HG03558 (cell line): ENCODE results near the gene SLC35D3.
"Not testable (repeated sequence)": the region's sequence is repeated elsewhere in the genome, so short reads cannot be mapped to it uniquely, and the experiment has no call there.

Experiments used
- ATAC-seq: cut with Tn5 transposase; IDR thresholded peaks from one replicate; pipeline ENCODE4 v1.9.1; 2021; ENCODE audit warnings: moderate number of reproducible peaks; ENCODE audit not compliant: unreplicated experiment; ENCODE audit errors: extremely low read depth

Gene SLC35D3

DNA sequence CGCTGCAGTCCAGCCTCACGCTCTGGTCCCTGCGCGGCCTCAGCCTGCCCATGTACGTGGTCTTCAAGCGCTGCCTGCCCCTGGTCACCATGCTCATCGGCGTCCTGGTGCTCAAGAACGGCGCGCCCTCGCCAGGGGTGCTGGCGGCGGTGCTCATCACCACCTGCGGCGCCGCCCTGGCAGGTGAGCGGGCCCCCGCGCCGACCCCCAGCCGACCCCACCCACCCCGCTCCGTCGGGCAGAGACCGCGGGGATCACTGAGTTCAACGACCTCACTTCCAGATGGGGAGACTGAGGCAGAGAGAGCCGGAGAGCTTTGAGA is 545 bp downstream of the SLC35D3 start:
- ATAC-seq, result no peak

DNA sequence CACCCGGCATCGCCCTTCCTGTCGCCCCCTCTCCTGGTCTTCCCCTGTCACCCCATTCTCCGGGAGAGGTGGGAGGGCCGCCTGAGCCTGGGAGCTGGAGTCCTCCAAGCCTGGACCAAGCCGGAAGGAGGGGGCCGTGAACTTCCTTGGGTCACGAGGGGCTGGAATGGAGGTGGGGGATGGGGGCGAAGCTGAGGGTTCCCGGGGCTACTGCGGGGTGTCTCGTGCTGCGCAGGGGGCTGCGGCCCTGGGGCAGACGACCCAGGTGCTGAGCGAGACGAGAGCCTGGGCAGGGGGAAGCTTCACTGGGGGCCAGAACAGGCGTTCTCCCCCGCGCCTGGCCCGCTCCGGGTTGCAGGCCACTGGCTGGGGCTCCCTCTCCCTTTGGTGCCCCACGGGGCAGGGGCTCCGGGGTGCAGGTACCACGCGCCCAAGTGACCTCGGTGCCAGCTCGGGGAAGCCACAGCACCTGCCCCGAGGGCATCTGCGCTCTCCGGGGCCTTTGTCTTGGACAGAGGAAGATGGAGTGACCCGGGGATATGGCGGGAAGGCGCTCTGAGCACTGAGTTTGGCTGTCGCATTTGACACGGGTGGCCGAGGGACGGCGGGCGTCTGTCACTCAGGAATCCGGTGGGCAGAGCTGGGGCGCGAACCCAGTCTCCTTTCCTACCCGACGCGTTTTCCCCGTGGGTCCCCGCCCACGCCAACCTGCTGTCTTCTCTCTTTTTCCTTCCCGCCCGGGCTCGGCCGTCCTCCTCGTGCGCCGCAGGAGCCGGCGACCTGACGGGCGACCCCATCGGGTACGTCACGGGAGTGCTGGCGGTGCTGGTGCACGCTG is 1.2 kb downstream of the SLC35D3 start:
- no peak for ATAC-seq

DNA sequence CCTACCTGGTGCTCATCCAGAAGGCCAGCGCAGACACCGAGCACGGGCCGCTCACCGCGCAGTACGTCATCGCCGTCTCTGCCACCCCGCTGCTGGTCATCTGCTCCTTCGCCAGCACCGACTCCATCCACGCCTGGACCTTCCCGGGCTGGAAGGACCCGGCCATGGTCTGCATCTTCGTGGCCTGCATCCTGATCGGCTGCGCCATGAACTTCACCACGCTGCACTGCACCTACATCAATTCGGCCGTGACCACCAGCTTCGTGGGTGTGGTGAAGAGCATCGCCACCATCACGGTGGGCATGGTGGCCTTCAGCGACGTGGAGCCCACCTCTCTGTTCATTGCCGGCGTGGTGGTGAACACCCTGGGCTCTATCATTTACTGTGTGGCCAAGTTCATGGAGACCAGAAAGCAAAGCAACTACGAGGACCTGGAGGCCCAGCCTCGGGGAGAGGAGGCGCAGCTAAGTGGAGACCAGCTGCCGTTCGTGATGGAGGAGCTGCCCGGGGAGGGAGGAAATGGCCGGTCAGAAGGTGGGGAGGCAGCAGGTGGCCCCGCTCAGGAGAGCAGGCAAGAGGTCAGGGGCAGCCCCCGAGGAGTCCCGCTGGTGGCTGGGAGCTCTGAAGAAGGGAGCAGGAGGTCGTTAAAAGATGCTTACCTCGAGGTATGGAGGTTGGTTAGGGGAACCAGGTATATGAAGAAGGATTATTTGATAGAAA is 2.0 kb downstream of the SLC35D3 start:
- no peak for ATAC-seq

DNA sequence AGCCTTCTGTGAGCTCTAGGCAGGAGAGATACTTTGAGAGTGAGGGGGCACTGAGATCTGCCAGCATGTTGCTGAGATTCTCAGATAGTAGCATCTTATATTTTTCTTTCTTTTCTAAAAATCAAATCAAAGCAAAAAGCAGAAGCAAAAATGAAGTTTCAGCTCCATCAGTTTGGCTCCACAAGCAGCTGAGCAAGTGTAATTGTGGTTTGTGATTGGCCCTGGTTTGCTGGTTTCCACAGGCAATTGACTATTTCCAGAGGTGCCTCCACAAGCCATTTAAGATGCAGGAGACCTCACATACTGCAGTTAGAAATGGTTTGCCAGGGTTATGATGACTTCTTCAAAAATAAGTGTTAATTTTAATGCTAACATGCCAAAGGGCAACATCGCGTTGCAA is 4.3 kb downstream of the SLC35D3 start:
- ATAC-seq, result no peak

DNA sequence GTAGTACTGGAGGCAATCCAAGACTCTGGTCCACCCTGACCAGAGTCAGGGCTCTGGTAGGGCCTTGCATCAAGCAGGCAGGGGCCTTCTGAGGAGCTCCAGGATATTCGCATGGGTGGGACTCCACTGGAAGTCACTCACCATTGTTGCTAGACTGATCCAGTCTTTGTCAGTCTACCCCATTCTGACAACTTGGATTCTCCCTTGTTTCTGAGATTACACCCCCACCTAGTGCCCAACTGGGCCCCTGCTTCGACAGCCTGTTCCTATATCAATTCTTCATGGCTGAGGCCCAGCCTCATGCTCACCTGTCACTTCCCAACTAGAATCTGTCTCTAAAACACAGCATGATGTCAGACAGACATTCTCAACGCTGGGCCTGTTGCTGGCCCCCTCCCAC is 5.2 kb downstream of the SLC35D3 start:
- ATAC-seq, result no peak

DNA sequence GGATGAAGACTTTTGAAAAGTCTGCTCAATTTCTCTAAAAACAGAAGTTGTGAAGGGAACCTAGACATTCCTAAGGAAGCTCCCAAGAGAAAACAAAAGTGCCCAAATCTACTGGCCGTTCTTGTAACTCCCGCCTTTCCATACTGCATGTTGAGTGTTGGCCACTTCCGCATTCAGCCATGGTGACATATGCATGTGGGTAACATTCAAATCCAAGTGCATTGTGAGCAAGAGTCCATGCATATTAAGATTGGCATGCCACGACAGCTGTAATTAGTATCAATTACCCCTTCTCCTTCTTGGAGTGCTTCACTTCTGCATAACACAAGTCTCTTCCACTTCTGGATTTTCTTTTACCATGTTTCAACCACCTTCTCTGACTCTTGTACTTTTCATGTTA is 8.4 kb downstream of the SLC35D3 start:
- no peak for ATAC-seq

DNA sequence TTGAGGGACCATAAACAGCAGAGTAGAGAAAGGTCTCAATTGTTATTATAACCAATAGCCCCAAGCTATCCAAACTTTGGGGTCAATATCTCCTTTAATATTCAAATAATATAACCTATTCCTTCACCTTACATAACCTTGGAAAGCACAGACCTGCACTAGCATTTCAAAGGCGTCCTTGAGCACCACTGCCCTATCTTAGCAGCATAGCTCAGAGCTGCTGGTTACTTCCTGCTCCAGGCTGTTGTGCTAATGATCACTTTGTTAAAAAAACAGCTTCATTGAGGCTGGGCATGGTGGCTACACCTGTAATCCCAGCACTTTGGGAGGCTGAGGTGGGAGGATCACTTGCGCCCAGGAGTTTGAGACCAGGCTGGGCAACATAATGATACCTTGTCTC is 10.5 kb downstream of the SLC35D3 start:
- no peak for ATAC-seq

DNA sequence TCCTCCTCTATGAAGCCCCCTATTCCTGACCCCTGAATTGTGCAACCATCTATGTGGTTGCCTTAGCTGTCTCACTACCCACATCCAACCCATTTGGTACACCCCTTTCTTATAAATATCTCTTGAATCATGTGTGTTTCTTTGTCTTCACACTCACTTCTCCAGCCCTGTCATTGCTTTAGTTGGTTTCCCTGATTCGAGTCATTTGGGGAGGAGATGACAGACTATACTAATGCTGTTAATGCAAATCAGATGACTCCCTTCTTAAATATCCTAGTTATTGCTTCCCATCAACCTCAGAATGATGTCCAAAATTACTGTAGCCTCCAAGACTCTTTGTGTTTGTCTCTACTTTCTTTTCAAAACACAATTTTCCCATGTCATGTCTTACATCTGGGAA is 23.0 kb downstream of the SLC35D3 start:
- ATAC-seq, result no peak

DNA sequence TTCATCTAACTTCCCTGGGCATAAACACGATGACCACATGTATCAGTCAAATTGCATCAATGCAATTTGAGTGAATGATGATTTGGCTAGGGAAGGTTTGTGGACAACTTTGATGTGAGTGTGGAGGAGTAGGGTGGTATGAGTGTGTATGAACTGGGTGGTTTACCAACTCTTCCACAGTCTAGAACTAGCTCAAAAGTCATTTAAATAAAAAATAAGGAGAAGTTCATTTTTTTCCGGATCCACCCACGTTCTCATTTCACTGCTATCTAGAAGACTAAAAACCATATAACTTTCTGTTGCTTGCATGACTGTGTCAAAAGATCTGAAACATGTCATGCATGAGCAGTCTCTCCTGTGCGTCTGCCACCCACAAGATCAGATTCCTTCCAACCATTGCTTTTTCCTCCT is 23.6 kb downstream of the SLC35D3 start:
- no peak for ATAC-seq

DNA sequence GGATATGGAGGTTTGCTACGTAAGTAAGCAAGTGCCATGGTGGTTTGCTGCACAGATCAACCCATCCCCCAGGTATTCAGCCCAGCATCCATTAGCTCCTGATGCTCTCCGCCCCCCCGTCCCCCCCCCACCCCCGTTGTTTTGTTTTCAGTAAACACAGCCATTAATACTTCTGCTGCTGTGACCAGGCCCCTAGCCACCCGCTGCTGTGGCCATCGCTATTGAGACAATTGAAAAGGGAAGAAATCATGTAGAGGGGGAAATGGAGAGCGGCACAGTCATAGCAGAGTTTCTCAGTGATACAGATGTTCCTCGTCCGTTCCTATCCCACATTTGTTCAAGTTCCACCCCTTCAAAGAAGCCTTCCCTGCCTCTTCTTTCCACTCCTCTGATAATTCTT is 24.9 kb downstream of the SLC35D3 start:
- ATAC-seq, result no peak

DNA sequence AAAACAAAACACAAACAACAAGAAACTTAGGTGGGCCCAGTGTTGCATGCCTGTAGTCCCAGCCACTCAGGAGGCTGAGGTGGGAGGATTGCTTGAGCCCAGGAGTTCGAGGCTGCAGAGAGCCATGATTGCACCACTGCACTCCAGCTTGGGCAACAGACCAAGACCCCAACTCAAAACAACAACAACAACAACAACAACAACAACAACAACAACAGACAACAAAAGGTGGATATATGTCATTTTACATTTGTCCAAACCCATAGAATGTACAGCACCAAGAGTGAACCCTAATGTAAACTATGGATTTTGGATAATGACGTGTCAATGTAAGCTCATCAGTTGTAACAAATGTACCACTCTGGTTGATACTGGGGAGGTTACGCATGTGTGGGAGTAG is 27.9 kb downstream of the SLC35D3 start:
- ATAC-seq, result not testable (repeated sequence)

DNA sequence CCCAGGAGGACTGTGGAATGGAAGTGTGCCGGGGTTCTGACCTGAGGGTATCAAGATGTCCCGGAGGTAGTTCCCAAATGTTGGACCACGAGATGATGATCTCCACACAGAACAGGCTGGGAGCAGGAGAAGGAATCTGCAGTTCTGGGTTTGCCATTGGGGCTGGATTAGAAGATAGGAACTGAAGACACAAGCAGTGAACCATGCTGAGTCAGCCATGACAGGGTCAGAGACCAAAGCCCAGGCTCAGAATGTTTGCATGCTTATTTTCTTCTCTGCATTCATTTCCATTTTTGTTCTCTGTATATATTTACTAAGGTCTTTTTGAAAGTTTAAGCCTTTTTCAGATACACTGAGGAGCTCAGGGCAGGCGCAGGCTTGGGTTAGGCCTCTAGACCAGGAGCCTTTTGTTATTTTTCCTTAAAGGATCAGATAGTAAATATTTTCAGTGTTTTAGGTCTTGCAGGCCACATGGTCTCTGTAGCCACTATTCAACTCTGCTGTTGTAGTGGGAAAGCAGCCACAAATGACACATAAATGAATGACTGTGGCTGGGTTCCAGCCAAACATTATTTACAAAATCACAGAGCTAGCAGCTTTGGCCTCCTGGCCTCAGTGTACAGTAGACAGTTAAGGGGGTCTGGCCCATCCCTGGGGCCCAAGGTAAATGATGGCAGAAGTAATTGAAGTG is 28.5 kb downstream of the SLC35D3 start:
- no peak for ATAC-seq

DNA sequence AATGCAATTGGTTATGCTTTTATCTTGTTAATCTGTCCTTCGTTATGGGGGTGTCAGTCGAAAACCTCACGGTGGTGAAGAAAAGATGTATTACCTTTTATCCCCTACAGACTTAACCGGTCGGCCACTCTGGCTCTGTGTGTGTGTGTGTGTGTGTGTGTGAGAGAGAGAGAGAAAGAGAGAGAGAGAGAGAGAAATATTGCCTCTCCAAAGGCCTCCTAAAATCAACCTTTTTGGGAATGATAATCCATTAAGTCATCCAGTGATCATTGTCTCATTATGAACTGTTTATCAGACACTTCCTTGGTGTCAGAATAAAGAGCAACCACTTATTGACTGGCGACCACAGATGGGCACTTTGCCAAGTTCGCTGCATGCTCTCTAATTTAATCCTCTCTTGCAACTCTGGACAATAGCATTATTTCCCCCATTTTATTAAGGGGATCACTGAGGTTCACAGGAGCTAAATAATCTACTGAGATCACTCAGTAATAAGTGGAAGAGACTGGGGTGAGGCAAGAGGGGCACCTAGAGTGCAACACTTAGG is 30.7 kb downstream of the SLC35D3 start:
- ATAC-seq, result no peak

DNA sequence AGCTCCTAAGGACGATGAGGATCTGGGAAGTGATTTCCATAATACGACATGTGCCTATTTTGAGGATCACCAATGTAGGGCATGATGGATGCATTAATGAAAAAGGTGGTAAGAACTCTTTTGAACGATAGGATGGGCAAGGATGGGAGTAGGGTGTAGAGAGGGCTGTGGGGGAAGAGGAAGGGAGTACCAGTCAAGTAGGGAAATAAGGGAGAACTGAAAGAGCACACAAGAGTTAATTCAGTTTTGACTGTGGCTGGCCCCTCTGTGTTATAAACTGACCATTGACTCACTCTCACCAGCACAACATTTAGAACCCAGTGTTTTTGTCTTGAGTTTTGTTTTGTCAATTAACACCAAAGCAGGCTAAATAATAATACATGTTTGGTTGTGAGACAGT is 33.0 kb downstream of the SLC35D3 start:
- ATAC-seq, result no peak

DNA sequence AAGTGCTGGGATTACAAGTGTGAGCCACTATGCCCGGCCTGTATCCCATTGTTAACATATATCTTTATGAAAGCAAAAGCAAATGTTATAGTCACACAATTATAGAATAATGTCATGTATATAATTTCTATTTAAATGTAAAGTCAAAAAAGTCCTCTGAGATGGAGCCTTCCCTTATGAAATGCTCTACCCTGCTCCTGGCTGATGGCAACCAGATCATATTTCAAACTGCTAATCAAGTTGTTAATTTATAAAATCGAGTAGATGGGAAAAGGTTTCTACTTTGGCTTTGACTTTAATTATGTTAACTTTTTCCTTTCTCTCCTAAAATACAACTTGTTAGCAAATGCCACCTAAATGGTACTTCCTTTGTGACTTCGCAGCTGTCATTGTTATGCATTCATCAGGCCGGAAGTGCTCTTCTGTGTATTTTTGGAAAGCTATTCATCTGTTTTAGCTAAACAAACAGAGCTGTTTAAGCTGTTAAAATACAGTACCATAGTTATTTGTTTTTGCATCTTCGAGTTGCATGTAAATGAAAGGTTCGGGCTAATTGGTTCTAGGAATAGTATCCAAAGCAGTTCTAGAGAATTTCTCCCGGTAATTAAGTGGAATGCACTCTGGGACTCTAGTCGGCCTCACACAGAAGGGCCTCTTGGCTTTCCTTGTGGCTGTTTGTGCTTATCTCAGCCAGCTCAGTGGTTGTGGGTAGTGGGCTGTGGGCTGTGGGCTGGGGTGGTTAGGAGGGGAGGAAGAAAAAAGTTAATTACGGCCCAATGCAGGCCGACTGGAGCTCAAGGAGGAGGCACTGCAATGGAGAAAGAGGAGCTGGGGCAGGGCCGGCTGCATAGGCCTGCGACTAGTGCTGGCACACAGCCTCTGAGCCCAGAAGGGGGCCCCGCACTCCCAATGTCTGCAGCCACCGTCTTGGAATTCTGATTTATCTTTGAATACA is 34.8 kb downstream of the SLC35D3 start:
- ATAC-seq, result no peak

DNA sequence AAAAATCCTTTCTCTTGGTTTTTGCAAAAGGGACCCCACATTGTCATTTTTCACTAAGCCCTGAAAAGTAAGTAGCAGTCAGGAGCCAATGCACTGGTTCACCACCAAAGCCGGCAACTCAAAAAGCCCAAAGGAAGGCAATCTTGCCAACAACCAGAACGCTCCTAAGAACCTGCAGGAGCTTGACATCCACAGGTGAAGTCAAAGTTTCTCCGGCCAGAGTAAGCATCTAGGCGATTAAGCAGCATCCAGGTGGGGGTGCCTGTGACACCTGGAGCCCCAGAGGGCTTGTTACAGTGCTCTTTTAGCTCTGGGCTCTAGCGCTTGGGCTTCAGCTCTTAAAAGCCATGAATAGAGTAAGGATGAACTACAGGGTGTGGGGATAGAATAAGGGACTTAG is 36.1 kb downstream of the SLC35D3 start:
- no peak for ATAC-seq

DNA sequence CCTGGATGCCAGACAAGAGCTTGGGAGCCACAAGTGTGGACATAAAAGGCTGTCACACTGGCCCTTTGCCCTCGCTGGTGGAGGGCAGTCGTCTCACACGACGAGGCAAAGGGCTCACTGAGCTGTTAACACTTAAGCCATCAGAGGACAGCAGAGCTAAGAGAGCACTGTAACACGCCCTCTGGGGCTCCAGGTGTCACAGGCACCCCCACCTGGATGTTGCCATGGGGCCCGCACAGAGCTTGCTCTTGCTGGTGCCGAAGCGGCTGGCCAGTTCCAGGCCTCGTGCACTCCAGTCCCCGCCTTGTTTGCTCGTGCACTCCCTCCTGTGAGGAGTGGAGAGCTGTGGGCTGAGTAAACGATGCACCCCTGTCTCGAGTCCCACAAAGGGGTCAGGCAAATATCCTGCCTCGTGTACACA is 37.4 kb downstream of the SLC35D3 start:
- no peak for ATAC-seq

DNA sequence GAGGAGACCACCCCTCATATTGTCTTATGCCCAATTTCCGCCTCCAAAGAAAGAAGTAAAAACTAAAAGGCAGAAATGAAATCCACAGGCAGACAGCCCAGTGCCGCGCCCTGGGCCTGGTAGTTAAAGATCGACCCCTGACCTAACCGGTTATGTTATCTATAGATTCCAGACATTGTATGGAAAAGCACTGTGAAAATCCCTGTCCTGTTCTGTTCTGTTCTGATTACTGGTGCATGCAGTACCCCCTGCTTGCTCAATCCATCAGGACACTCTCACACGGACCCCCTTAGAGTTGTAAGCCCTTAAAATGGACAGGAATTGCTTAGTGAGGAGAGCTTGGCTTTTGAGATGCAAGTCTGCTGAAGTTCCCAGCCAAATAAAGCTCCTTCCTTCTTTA is 37.8 kb downstream of the SLC35D3 start:
- ATAC-seq, result not testable (repeated sequence)

DNA sequence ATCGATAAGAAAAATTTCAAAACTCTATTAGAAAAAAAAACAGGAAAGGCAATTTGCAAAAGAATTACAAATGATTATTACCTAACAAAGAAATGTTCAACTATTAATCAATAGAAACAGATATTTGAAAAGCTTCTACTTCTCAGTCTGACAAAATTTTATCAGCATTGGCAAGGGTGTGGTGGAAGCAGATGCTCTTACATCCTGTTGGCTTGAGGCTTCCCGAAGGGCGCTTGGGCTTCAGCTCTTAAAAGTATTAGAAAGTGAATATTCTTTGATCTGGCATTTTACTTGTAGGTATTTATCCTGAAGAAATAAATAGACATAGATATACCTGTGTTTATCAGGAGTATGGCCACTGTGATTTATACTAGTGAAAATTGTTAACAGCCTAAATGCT is 38.7 kb downstream of the SLC35D3 start:
- no peak for ATAC-seq

DNA sequence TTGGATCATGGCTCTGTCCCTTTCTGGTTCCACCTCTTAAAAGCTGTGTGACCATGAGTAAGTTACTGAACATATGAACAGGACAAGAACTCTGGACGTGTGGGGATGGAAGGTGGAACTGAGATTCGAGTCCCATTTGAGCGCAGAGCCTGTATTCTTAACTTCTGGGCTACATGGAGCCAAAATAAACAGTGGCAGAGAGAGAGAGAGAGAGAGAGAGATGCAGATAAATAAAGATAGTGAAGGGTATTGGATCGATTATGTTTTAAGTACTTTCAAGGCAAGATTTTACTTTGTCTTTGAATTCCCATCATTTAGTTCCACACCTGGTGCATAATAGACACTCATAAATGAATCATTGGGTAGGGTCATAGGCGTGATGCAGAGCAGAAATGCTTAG is 39.7 kb downstream of the SLC35D3 start:
- no peak for ATAC-seq
